HFFc6 (cell line): Measurements from ENCODE around the gene ZNF773. TPM values are rescaled to one million over a fixed set of nuclear protein-coding genes. Genes with fewer than 3 reads are reported as not detected.

Experiments used
- DNase-seq: peaks from one replicate; pipeline ENCODE4 v3.0.0-alpha.2; 2018
- H3K27ac Mint-ChIP-seq: 2 replicates; pipeline ENCODE4 v1.8.0; 2020; ENCODE audit warnings: mild to moderate bottlenecking, mixed read lengths
- H3K27me3 Mint-ChIP-seq: 2 replicates; pipeline ENCODE4 v1.8.0; 2021; ENCODE audit warnings: mild to moderate bottlenecking, moderate library complexity, mixed read lengths; ENCODE audit not compliant: insufficient read depth
- H3K36me3 Mint-ChIP-seq: 2 replicates; pipeline ENCODE4 v1.8.0; 2021; ENCODE audit warnings: low read depth, mixed read lengths
- H3K4me1 Mint-ChIP-seq: 2 replicates; pipeline ENCODE4 v1.8.0; 2020; ENCODE audit warnings: low read depth, mixed read lengths
- H3K4me3 Mint-ChIP-seq: 2 replicates; pipeline ENCODE4 v1.8.0; 2020; ENCODE audit warnings: mild to moderate bottlenecking, moderate library complexity, mixed read lengths
- H3K9me3 Mint-ChIP-seq: 2 replicates; pipeline ENCODE4 v1.8.0; 2020; ENCODE audit warnings: mild to moderate bottlenecking, mixed read lengths
- CTCF ChIP-seq: fragments of 200-600 bp; sonication (generic); IDR thresholded peaks from 2 replicates; pipeline ENCODE4 v1.5.0; 2021; ENCODE audit warnings: antibody characterized with exemption, mild to moderate bottlenecking
- total RNA-seq, 6 experiments: library from RNA; stranded (reverse); fragmentation: NEBNext Ultra II Directional; extraction: Animal tissue kit (Norgen Biotek cat#: 25700); gene quantifications; 2 replicates in 1 of 6; 3 replicates in 5 of 6; pipeline ENCODE4 v1.2.3, GENCODE V29; 2021

ZNF773 gene
- total RNA-seq, 6 experiments from 2014 or later: 5.7 to 8.0 (median 6.8) TPM

DNA sequence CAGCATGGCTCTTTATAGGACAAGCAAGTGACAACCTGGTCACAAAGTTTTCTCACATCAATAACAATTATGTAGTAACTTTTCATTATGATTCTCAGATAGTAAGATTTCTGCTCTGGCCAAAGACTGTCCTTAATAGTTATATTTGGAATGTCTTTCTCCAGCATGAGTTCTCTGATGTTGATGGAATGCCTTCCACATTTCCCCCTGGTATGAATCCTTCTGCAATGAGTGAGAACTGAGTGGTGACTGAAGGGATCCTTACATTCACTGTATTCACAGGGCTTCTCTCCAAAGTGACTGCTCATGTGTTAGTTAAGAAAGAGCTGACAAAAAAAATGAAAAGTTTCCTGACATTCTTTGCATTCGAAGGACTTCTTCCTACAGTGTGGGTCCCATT is 46.8 kb downstream of the ZNF773 start:
- no peak overlapping the region for H3K4me3 Mint-ChIP-seq
- no peak overlapping the region for H3K27ac Mint-ChIP-seq
- peaks cover 100% of the 10 kb centered on the region for H3K36me3 Mint-ChIP-seq
- TF ChIP-seq CTCF: no peak
- DNase-seq: no peak
- H3K4me1 Mint-ChIP-seq: no peaks in the 10 kb centered on the region
- H3K9me3 Mint-ChIP-seq: peaks cover 99% of the 10 kb centered on the region
- no peaks in the 10 kb centered on the region; the same call in 1 of the 2 replicates for H3K27me3 Mint-ChIP-seq

DNA sequence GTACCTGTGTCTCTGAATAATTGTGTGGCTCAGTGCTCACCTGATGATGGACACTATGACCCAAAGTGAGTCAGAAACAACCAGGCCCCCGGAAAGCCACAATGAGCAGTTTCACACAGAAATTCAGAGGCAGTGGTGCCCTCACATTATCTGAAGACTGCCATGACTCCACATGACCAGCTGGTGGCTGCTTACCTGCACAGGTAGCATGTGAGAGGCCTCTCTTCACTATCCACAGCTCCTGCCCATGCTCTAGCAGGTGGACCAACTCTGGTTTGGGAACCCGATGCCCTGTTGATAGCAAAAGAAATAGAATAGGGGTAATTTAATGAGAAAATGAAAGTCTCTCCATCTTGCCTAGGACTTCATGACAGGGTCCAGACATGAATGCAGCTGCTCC is 52.7 kb downstream of the ZNF773 start:
- H3K4me3 Mint-ChIP-seq: no peak overlapping the region
- H3K9me3 Mint-ChIP-seq: peaks cover 72% of the 10 kb centered on the region

DNA sequence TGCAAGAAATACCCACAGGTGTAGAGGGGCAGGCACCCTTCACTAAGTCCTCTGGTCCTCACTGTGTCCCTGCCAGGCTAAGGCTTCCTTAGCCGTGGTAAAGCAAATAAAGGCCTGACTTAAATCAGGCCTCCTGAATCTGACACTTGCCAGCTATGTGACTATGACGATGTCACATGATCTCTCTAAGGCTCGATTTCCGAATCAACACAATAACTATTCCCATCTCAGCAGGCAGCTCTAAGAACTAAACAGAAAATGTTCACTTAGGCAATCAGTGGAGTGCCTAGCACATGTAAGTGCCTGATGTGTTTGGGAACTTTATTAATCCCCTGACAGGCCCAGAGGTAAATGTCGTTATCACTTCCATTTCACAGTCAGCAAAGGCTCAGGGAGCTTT is 57.9 kb downstream of the ZNF773 start:
- peaks cover 6% of the 10 kb centered on the region for H3K27me3 Mint-ChIP-seq

More for the DNA sequence above, 52.7 kb downstream of the ZNF773 start:
- H3K27ac Mint-ChIP-seq: no peak overlapping the region
- H3K36me3 Mint-ChIP-seq: peaks cover 98% of the 10 kb centered on the region
- H3K4me1 Mint-ChIP-seq: no peaks in the 10 kb centered on the region
- TF ChIP-seq CTCF: no peak
- DNase-seq: no peak
- no peaks in the 10 kb centered on the region for H3K27me3 Mint-ChIP-seq

More for the DNA sequence above, 57.9 kb downstream of the ZNF773 start:
- H3K27ac Mint-ChIP-seq: no peak overlapping the region
- TF ChIP-seq CTCF: no peak
- H3K36me3 Mint-ChIP-seq: peaks cover 69% of the 10 kb centered on the region
- DNase-seq: no peak
- H3K9me3 Mint-ChIP-seq: peaks cover 45% of the 10 kb centered on the region
- H3K4me3 Mint-ChIP-seq: no peak overlapping the region; the same call in 1 of the 2 replicates
- H3K4me1 Mint-ChIP-seq: peaks cover 33% of the 10 kb centered on the region

Other genes with a start within 250 kb of the ZNF773 start
- 10 to 100 TPM; 17.3 to 39.5 (median 22.2) TPM for gene ZNF460, start 219.5 kb upstream of the ZNF773 start, total RNA-seq
- 1 to 10 TPM; 4.6 to 5.2 (median 4.8) TPM for gene ZNF543, start 179.5 kb upstream of the ZNF773 start, total RNA-seq
- 1 to 10 TPM; 7.1 to 8.1 (median 7.7) TPM for gene ZNF304, start 148.7 kb upstream of the ZNF773 start, total RNA-seq
- gene TRAPPC2B, start 136.4 kb upstream of the ZNF773 start, total RNA-seq: 1 to 10 TPM; 7.3 to 8.5 (median 8.2) TPM
- gene ZNF547, start 136.4 kb upstream of the ZNF773 start, total RNA-seq: 1 to 10 TPM; 1.5 to 2.9 (median 1.7) TPM
- gene ZNF548, start 110.1 kb upstream of the ZNF773 start, total RNA-seq: 10 to 100 TPM in 1 of 6 experiments, 1 to 10 TPM in 5; 8.0 to 10.4 (median 9.2) TPM
- 1 to 10 TPM; 6.4 to 8.1 (median 7.0) TPM for gene ZNF17, start 88.8 kb upstream of the ZNF773 start, total RNA-seq
- gene ZNF749, start 64.6 kb upstream of the ZNF773 start, total RNA-seq: 1 to 10 TPM; 4.8 to 8.0 (median 6.6) TPM
- under 1 TPM; 0.12 to 0.46 (median 0.17) TPM for gene VN1R1, start 42.8 kb upstream of the ZNF773 start, total RNA-seq
- 1 to 10 TPM; 2.3 to 5.9 (median 4.7) TPM for gene ZNF772, start 22.4 kb upstream of the ZNF773 start, total RNA-seq
- 10 to 100 TPM in 2 of 6 experiments, 1 to 10 TPM in 4; 6.3 to 10.6 (median 7.3) TPM for gene ZNF419, start 12.2 kb upstream of the ZNF773 start, total RNA-seq
- 1 to 10 TPM; 3.0 to 4.0 (median 3.7) TPM for gene ZNF549, start 27.4 kb downstream of the ZNF773 start, total RNA-seq
- 1 to 10 TPM; 4.8 to 8.5 (median 5.6) TPM for gene ZNF550, start 59.9 kb downstream of the ZNF773 start, total RNA-seq
- gene ZNF416, start 79.0 kb downstream of the ZNF773 start, total RNA-seq: 1 to 10 TPM; 3.8 to 5.4 (median 5.0) TPM
- gene ZIK1, start 84.2 kb downstream of the ZNF773 start, total RNA-seq: 1 to 10 TPM in 3 of 6 experiments, under 1 TPM in 3; 0.80 to 3.0 (median 1.3) TPM
- 1 to 10 TPM; 2.3 to 4.5 (median 3.6) TPM for gene ZNF530, start 99.9 kb downstream of the ZNF773 start, total RNA-seq
- 10 to 100 TPM; 13.5 to 14.6 (median 14.3) TPM for gene ZNF134, start 114.3 kb downstream of the ZNF773 start, total RNA-seq
- 1 to 10 TPM; 5.8 to 8.1 (median 6.7) TPM for gene ZNF211, start 133.2 kb downstream of the ZNF773 start, total RNA-seq
- gene ZSCAN4, start 169.0 kb downstream of the ZNF773 start, total RNA-seq: not detected
- gene ZNF551, start 182.0 kb downstream of the ZNF773 start, total RNA-seq: 1 to 10 TPM; 3.3 to 4.6 (median 4.4) TPM
- gene ZNF154, start 209.3 kb downstream of the ZNF773 start, total RNA-seq: under 1 TPM in 4 of 6 experiments, not detected in 2; 0.11 to 0.20 (median 0.16) TPM
- gene ZNF671, start 227.7 kb downstream of the ZNF773 start, total RNA-seq: 1 to 10 TPM; 2.8 to 4.2 (median 3.7) TPM
- 1 to 10 TPM; 5.4 to 9.3 (median 7.0) TPM for gene ZNF776, start 246.9 kb downstream of the ZNF773 start, total RNA-seq